HepG2 (cell line): ENCODE data around the gene CASKIN1. TPM values are rescaled to one million over a fixed set of nuclear protein-coding genes. Genes with fewer than 3 reads are reported as not detected.

Source experiments
- ATAC-seq: fragments of 200-7000 bp; cut with Tn5 transposase; 3 replicates; pipeline ENCODE4 v1.9.1; 2020; ENCODE audit warnings: mild to moderate bottlenecking, moderate library complexity
- BruUV-seq: library from RNA; stranded (reverse); fragments of 400-500 nt; replicated peaks from 2 replicates; lab custom pipeline; 2021; lab: Mats Ljungman, UMichigan
- CTCF ChIA-PET: fragments of 300-600 bp; formaldehyde crosslinking; extraction: SDS; loops from one replicate; lab custom pipeline; 2021; ENCODE audit warnings: low total read pairs, inconsistent platforms, low intra/inter-chr PET ratio; lab: Yijun Ruan, JAX
- POLR2A ChIA-PET: fragments of 350-600 bp; sonication (Branson Sonifier 250); formaldehyde crosslinking; loops from one replicate; lab custom pipeline; 2020; ENCODE audit warnings: antibody characterized with exemption, inconsistent platforms; lab: Yijun Ruan, JAX
- DNase-seq: peaks from one replicate; pipeline ENCODE4 v3.0.0-alpha.2; 2015; ENCODE audit warnings: low spot score
- FAIRE-seq: peaks from 3 replicates; lab custom pipeline; 2011; peaks lifted over from hg19 to GRCh38; lab: Jason Lieb, UNC
- H2AFZ ChIP-seq: one replicate; pipeline ENCODE4 v1.6.1; 2011; ENCODE audit warnings: low read length, inconsistent platforms
- H3K27ac ChIP-seq: fragments of 300-600 bp; 3 replicates; pipeline ENCODE4 v1.8.0; 2011; ENCODE audit warnings: mixed run types, mild to moderate bottlenecking, mixed read lengths, low read length, inconsistent platforms; ENCODE audit not compliant: insufficient read depth; ENCODE audit errors: extremely low read length
- H3K27me3 ChIP-seq, 2 experiments: fragments of 200-600 bp in 1 of 2; 2 replicates in 1 of 2; 3 replicates in 1 of 2; pipeline versions ENCODE4 v1.6.0 to v1.8.0; 2011; ENCODE audit warnings: low read length in 2 of 2, mild to moderate bottlenecking in 2 of 2, moderate library complexity in 2 of 2, inconsistent platforms in 1 of 2; ENCODE audit not compliant: insufficient read depth in 2 of 2, control insufficient read depth in 1 of 2
- H3K36me3 ChIP-seq, 2 experiments: fragments of 200-600 bp in 1 of 2; replicated peaks in 1 of 2; 2 replicates in 1 of 2; 3 replicates in 1 of 2; pipeline versions ENCODE4 v1.5.1 to v1.8.0; 2011; ENCODE audit warnings: low read length in 2 of 2, inconsistent platforms in 1 of 2; ENCODE audit not compliant: insufficient read depth in 2 of 2, control insufficient read depth in 1 of 2
- H3K4me1 ChIP-seq: 2 replicates; pipeline ENCODE4 v1.5.1; 2012; ENCODE audit warnings: low read length, inconsistent platforms; ENCODE audit not compliant: insufficient read depth
- H3K4me2 ChIP-seq: 2 replicates; pipeline ENCODE4 v1.6.0; 2011; ENCODE audit warnings: low read depth, low read length, inconsistent platforms
- H3K4me3 ChIP-seq, 3 experiments: fragments of 200-600 bp in 1 of 3; sonication (generic), shearing (Covaris generic) in 1 of 3; replicated peaks in 1 of 3; 2 replicates each; pipeline ENCODE4 v1.5.1; 2011 to 2016; ENCODE audit warnings: low read length in 3 of 3, inconsistent platforms in 2 of 3, low read depth in 2 of 3, mild to moderate bottlenecking in 2 of 3, control low read depth in 1 of 3, mixed read lengths in 1 of 3; ENCODE audit not compliant: insufficient read depth in 1 of 3
- H3K79me2 ChIP-seq: one replicate; pipeline ENCODE4 v1.6.1; 2011; ENCODE audit warnings: low read length, inconsistent platforms; ENCODE audit not compliant: insufficient read depth
- H3K9ac ChIP-seq: 2 replicates; pipeline ENCODE4 v1.6.0; 2011; ENCODE audit warnings: mild to moderate bottlenecking, low read depth, low read length, inconsistent platforms; ENCODE audit not compliant: insufficient read depth
- H3K9me3 ChIP-seq: 2 replicates; pipeline ENCODE4 v1.5.1; 2012; ENCODE audit warnings: mild to moderate bottlenecking, low read length
- H4K20me1 ChIP-seq: 2 replicates; pipeline ENCODE4 v1.6.0; 2011; ENCODE audit warnings: inconsistent platforms, mild to moderate bottlenecking, low read length, moderate library complexity; ENCODE audit not compliant: insufficient read depth
- BORCS8-MEF2B ChIP-seq: sonication (generic); formaldehyde crosslinking; IDR thresholded peaks from 2 replicates; pipeline ENCODE4 v1.8.0; 2022; ENCODE audit warnings: mild to moderate bottlenecking, missing genetic modification reagents
- DRAP1 ChIP-seq: IDR thresholded peaks from 2 replicates; pipeline ENCODE4 v1.6.1; 2016; ENCODE audit warnings: missing genetic modification reagents, missing compliant biosample characterization
- ETS1 ChIP-seq: sonication (generic); formaldehyde crosslinking; IDR thresholded peaks from 2 replicates; pipeline ENCODE4 v1.4.0; 2020; ENCODE audit warnings: missing genetic modification reagents
- KDM4B ChIP-seq: sonication (generic); formaldehyde crosslinking; IDR thresholded peaks from 2 replicates; pipeline ENCODE4 v1.4.0; 2020; ENCODE audit warnings: missing genetic modification reagents
- MLLT10 ChIP-seq: sonication (generic); formaldehyde crosslinking; IDR thresholded peaks from 2 replicates; pipeline ENCODE4 v1.4.0; 2020; ENCODE audit warnings: missing genetic modification reagents
- PBX3 ChIP-seq: sonication (generic); formaldehyde crosslinking; IDR thresholded peaks from 2 replicates; pipeline ENCODE4 v1.8.1; 2023; ENCODE audit warnings: missing genetic modification reagents, inconsistent platforms, borderline replicate concordance
- TOE1 ChIP-seq: sonication (generic); formaldehyde crosslinking; IDR thresholded peaks from 2 replicates; pipeline ENCODE4 v1.4.0; 2020; ENCODE audit warnings: mild to moderate bottlenecking, missing genetic modification reagents
- ZBTB43 ChIP-seq: sonication (generic); formaldehyde crosslinking; conservative IDR thresholded peaks from 2 replicates; pipeline ENCODE4 v1.4.0; 2020; ENCODE audit warnings: missing genetic modification reagents
- ZNF274 ChIP-seq: sonication (generic); formaldehyde crosslinking; IDR thresholded peaks from 2 replicates; pipeline ENCODE4 v1.5.1; 2020; ENCODE audit warnings: mild to moderate bottlenecking, missing genetic modification reagents
- ZNF713 ChIP-seq: sonication (generic); formaldehyde crosslinking; IDR thresholded peaks from 2 replicates; pipeline ENCODE4 v1.4.0; 2020; ENCODE audit warnings: mild to moderate bottlenecking, missing genetic modification reagents
- WGBS: methylation state at CpG from one replicate; pipeline ENCODE4 v1.1.6; 2017; ENCODE audit warnings: low lambda C conversion rate; 5-methylcytosine and 5-hydroxymethylcytosine counted together
- in situ Hi-C: cut with HindIII; loops from 2 replicates; pipeline ENCODE4 v1.10.0; 2017; ENCODE audit warnings: low pct_unique_long_range_greater_than_20kb; ENCODE audit not compliant: extremely low pct_ligation_motif_present
- intact Hi-C: fragments of 100-400 bp; cut with micrococcal nuclease; formaldehyde crosslinking; loops from one replicate; pipeline ENCODE4 v1.10.0; 2022; ENCODE audit not compliant: unreplicated experiment
- polyA plus RNA-seq, 8 experiments: library from polyadenylated mRNA; depleted of rRNA in 3 of 8; stranded (reverse) in 7 of 8; unstranded in 1 of 8; fragments of >200 nt; fragmentation: Illumina TruSeq in 4 of 8; extraction: Trizol in 4 of 8; gene quantifications; 2 replicates each; pipeline versions ENCODE4 v1.2.1 to v1.2.3, GENCODE V29; 2011 to 2016; ENCODE audit warnings: low read depth in 4 of 8, missing spikeins in 1 of 8, mixed read lengths in 1 of 8; ENCODE audit not compliant: insufficient read depth in 1 of 8
- total RNA-seq, 5 experiments: library from RNA; depleted of rRNA; stranded (reverse); fragments of >200 nt; fragmentation: Illumina TruSeq; extraction: Trizol; gene quantifications; 2 replicates each; pipeline ENCODE4 v1.2.3, GENCODE V29; 2016; ENCODE audit warnings: low read depth in 1 of 5
- TF ChIP-seq, protein P1 (sequence below): sonication (generic); formaldehyde crosslinking; IDR thresholded peaks from 2 replicates; pipeline ENCODE4 v1.4.0; 2020; ENCODE audit warnings: missing genetic modification reagents, borderline replicate concordance
- TF ChIP-seq, protein P2 (sequence below): sonication (generic); formaldehyde crosslinking; IDR thresholded peaks from 2 replicates; pipeline ENCODE4 v1.8.1; 2023; ENCODE audit warnings: mild to moderate bottlenecking, inconsistent platforms, moderate library complexity, missing genetic modification reagents, borderline replicate concordance
- TF ChIP-seq, protein P3 (sequence below): sonication (generic); formaldehyde crosslinking; IDR thresholded peaks from 2 replicates; pipeline ENCODE4 v1.4.0; 2020; ENCODE audit warnings: low read depth, mild to moderate bottlenecking, missing genetic modification reagents

Gene CASKIN1
- total and polyA plus RNA-seq, 2 of the 13 experiments (the other 11 are each of a cell fraction or from before 2014, with no cell fraction given), result 1.2 to 2.2 TPM

- in situ Hi-C loops, result no loop called here
- Histone ChIP-seq H3K9ac (peak overlapping the region; percentile 65), H3K27me3 (no peaks in the 10 kb centered on the region), H3K4me1 (peaks cover 74% of the 10 kb centered on the region), H3K4me3 (peak overlapping the region in 2 of 3 experiments; percentile 45 to 60; a peak in 4 of 6 replicates), H3K79me2 (peaks cover 35% of the 10 kb centered on the region), H4K20me1 (peaks cover 24% of the 10 kb centered on the region), H3K4me2 (peak overlapping the region; percentile 80), H2AFZ (no peak overlapping the region), H3K27ac (peak overlapping the region; percentile 75), H3K36me3 (peaks cover 12 to 24% of the 10 kb centered on the region in 2 experiments; a peak in 3 of 5 replicates), H3K9me3 (no peaks in the 10 kb centered on the region)
- intact Hi-C loops, result loop anchor here (5.0 kb wide), 1 partner anchor 34 kb away; the partner anchor contains the start of gene CASKIN1
- WGBS, result 12% methylated on average over 13 of the region's 26 CpGs
- no TSS peak for BruUV-seq
- ATAC-seq (peak; percentile 58), FAIRE-seq (no peak), DNase-seq (peak; percentile 49)
- ChIA-PET POLR2A (interaction anchor here (0.9 to 3.4 kb wide), 7 partner anchors 10 to 220 kb away, joined by 3 to 36 read pairs (median 5); partner anchors contain the start of genes ECI1, MSRB1, PGP and TRAF7), CTCF (no interaction called here)
- TF ChIP-seq PBX3, result no peak
- no peak; the same call in 1 of the 2 replicates for TF ChIP-seq TOE1
- 0 out of 2 replicates have a peak, but pooled peaks have one; percentile 11 for TF ChIP-seq DRAP1 (CRISPR knock-in tag)
- no peak for TF ChIP-seq ZNF274 (CRISPR knock-in tag)
- TF ChIP-seq, protein P1, sequence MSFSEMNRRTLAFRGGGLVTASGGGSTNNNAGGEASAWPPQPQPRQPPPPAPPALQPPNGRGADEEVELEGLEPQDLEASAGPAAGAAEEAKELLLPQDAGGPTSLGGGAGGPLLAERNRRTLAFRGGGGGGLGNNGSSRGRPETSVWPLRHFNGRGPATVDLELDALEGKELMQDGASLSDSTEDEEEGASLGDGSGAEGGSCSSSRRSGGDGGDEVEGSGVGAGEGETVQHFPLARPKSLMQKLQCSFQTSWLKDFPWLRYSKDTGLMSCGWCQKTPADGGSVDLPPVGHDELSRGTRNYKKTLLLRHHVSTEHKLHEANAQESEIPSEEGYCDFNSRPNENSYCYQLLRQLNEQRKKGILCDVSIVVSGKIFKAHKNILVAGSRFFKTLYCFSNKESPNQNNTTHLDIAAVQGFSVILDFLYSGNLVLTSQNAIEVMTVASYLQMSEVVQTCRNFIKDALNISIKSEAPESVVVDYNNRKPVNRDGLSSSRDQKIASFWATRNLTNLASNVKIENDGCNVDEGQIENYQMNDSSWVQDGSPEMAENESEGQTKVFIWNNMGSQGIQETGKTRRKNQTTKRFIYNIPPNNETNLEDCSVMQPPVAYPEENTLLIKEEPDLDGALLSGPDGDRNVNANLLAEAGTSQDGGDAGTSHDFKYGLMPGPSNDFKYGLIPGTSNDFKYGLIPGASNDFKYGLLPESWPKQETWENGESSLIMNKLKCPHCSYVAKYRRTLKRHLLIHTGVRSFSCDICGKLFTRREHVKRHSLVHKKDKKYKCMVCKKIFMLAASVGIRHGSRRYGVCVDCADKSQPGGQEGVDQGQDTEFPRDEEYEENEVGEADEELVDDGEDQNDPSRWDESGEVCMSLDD, result peak; percentile 18; the same call in 1 of the 2 replicates
- TF ChIP-seq, protein P2, sequence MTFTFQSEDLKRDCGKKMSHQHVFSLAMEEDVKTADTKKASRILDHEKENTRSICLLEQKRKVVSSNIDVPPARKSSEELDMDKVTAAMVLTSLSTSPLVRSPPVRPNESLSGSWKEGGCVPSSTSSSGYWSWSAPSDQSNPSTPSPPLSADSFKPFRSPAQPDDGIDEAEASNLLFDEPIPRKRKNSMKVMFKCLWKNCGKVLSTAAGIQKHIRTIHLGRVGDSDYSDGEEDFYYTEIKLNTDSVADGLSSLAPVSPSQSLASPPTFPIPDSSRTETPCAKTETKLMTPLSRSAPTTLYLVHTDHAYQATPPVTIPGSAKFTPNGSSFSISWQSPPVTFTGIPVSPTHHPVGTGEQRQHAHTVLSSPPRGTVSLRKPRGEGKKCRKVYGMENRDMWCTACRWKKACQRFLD (CRISPR knock-in tag), result no peak
- TF ChIP-seq, protein P3, sequence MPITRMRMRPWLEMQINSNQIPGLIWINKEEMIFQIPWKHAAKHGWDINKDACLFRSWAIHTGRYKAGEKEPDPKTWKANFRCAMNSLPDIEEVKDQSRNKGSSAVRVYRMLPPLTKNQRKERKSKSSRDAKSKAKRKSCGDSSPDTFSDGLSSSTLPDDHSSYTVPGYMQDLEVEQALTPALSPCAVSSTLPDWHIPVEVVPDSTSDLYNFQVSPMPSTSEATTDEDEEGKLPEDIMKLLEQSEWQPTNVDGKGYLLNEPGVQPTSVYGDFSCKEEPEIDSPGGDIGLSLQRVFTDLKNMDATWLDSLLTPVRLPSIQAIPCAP (CRISPR knock-in tag), result no peak
- TF ChIP-seq MLLT10 (CRISPR knock-in tag), result no peak
- TF ChIP-seq ETS1 (CRISPR knock-in tag), result no peak
- TF ChIP-seq BORCS8-MEF2B (CRISPR knock-in tag), result no peak
- no peak for TF ChIP-seq KDM4B (CRISPR knock-in tag)
- no peak for TF ChIP-seq ZBTB43 (CRISPR knock-in tag)
- TF ChIP-seq ZNF713, result no peak
Observed at GRCh38 chr16:2163211-2163881, 33.1 kb downstream of the CASKIN1 start.
